Duodenal mucosa (tissue), 2 donors: ENCODE measurements around the gene PISD.

Experiments used
- H3K27ac ChIP-seq: one replicate; pipeline ENCODE4 v1.7.0; 2013; ENCODE audit warnings: low read depth, low read length
- H3K27me3 ChIP-seq, 2 donors: one replicate each; pipeline ENCODE4 v1.7.0; 2013; ENCODE audit warnings: low read length in 2 of 2, control low read depth in 1 of 2; ENCODE audit not compliant: insufficient read depth in 2 of 2, control insufficient read depth in 1 of 2
- H3K36me3 ChIP-seq, 2 donors: one replicate each; pipeline ENCODE4 v1.7.0; 2013; ENCODE audit warnings: low read length in 2 of 2, control low read depth in 1 of 2; ENCODE audit not compliant: insufficient read depth in 2 of 2, control insufficient read depth in 1 of 2
- H3K4me1 ChIP-seq, 2 donors: one replicate each; pipeline ENCODE4 v1.7.0; 2013; ENCODE audit warnings: low read length in 2 of 2, control low read depth in 1 of 2; ENCODE audit not compliant: insufficient read depth in 2 of 2, control insufficient read depth in 1 of 2
- H3K4me3 ChIP-seq, 2 donors: one replicate each; pipeline ENCODE4 v1.7.0; 2013; ENCODE audit warnings: low read length in 2 of 2, low read depth in 1 of 2
- H3K9ac ChIP-seq, 2 donors: one replicate each; pipeline ENCODE4 v1.7.0; 2013; ENCODE audit warnings: low read length in 2 of 2, low read depth in 1 of 2
- H3K9me3 ChIP-seq, 2 donors: one replicate each; pipeline ENCODE4 v1.7.0; 2013; ENCODE audit warnings: low read length in 2 of 2, control low read depth in 1 of 2; ENCODE audit not compliant: control insufficient read depth in 1 of 2

Gene PISD

DNA sequence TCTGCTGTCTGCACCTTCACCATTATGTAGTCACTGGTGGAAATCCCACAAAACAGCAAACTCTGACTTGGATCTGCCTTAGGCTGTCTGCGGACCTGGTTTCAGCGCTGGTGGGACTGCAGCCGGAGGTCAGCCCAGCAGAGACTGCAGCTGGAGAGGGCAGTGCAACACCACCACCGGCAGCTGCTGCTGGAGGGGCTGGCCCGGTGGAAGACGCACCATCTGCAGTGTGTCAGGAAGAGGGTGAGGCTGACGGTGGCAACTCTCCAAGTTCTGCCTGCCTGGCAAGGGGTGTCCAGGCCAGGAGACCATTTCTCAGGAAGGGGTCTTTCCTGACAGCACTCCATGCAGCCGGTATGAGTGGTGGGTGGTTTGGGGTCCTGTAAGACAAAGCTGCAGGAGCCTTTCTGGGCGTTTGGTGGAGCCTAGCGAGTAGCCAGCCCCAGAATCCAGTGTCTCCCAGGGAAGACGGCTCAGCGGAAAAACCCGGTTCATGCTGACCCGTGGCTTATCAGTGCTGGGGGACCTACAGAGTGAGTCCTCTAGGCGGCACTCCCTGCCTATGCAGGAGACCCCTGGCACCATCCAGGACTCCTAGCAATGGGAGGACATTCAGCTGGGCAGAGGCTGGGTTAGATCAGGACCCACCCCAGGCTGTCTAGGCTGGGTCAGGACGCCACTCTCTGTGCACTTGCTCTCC lies 50.8 kb downstream of the PISD start:
- no peaks in the 10 kb centered on the region for H3K27me3 ChIP-seq
- H3K4me3 ChIP-seq: no peak overlapping the region
- H3K9ac ChIP-seq: no peak overlapping the region
- no peaks in the 10 kb centered on the region for H3K9me3 ChIP-seq
- peaks cover 8 to 37% of the 10 kb centered on the region in 2 donors for H3K36me3 ChIP-seq
- no peak overlapping the region for H3K27ac ChIP-seq
- H3K4me1 ChIP-seq: peaks cover 21 to 25% of the 10 kb centered on the region in 2 donors

DNA sequence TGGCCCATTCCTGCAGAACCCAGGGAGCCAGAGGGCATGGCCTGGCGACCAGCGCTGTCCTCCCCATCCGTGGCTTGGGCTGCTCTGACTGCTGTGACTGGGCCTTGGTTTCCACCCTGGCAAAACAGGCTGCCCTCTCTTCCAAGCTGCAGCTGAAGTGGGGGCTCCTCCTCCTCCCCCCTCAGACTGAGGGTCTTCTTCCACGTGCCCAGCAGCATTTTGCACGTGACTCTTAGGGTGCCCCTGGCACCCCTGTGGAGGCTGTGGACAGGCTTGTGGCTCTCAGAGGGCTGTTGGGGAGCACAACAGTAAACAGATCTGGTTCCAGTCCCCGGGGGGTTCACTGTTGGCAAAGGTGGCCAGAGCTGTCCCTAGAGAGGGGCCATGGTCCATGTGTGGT lies 51.4 kb downstream of the PISD start:
- Histone ChIP-seq H3K4me3 (no peak overlapping the region), H3K9me3 (no peaks in the 10 kb centered on the region), H3K9ac (no peak overlapping the region), H3K4me1 (peaks cover 20 to 25% of the 10 kb centered on the region in 2 donors), H3K27ac (no peak overlapping the region), H3K36me3 (peaks cover 9 to 37% of the 10 kb centered on the region in 2 donors), H3K27me3 (no peaks in the 10 kb centered on the region)

DNA sequence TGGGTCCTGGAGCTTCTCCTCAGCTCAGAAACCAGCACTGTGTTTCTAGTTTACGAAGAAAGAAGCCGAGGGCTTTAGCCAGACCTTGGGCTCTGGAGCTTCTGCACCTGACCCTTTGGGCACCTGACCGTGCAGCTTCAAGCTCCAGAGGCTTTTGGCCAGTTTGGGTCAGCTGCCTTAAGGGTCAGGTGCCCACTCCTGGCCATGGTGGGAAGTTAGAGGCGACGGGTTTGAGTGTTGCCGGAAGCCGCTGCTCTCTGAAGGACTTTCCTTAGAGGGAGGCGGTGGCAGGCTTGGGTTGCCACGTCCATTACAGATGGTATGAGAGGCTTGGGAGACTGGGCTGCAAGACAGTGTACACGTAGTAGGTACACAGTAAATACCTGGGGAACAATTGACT lies 52.3 kb downstream of the PISD start:
- Histone ChIP-seq H3K36me3 (peaks cover 9 to 37% of the 10 kb centered on the region in 2 donors), H3K9me3 (no peaks in the 10 kb centered on the region), H3K4me1 (peaks cover 20 to 28% of the 10 kb centered on the region in 2 donors), H3K4me3 (no peak overlapping the region), H3K27ac (no peak overlapping the region), H3K9ac (no peak overlapping the region), H3K27me3 (no peaks in the 10 kb centered on the region)

DNA sequence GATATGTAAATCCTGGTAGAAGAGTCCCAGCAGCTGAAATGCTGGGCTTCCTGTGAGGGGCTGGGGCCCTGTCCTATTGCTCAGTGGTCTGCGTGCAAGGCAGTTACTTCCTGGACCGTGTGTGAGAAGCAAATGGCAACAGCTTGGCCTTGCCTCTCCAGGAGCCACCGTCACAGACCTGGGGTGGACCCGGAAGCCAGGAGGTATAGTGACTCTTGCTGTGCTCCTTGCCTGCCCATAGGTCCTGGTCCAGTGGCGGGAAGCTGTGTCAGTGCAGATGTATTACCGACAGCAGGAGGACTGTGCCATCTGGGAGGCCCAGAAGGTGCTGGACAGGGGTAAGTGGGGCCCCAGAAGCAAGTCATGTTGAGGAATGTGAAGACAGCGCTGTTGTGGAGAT lies 54.3 kb downstream of the PISD start:
- Histone ChIP-seq H3K9me3 (no peaks in the 10 kb centered on the region), H3K27me3 (no peaks in the 10 kb centered on the region), H3K36me3 (peaks cover 9 to 39% of the 10 kb centered on the region in 2 donors), H3K4me3 (no peak overlapping the region), H3K4me1 (peaks cover 16 to 17% of the 10 kb centered on the region in 2 donors), H3K9ac (no peak overlapping the region), H3K27ac (no peak overlapping the region)

DNA sequence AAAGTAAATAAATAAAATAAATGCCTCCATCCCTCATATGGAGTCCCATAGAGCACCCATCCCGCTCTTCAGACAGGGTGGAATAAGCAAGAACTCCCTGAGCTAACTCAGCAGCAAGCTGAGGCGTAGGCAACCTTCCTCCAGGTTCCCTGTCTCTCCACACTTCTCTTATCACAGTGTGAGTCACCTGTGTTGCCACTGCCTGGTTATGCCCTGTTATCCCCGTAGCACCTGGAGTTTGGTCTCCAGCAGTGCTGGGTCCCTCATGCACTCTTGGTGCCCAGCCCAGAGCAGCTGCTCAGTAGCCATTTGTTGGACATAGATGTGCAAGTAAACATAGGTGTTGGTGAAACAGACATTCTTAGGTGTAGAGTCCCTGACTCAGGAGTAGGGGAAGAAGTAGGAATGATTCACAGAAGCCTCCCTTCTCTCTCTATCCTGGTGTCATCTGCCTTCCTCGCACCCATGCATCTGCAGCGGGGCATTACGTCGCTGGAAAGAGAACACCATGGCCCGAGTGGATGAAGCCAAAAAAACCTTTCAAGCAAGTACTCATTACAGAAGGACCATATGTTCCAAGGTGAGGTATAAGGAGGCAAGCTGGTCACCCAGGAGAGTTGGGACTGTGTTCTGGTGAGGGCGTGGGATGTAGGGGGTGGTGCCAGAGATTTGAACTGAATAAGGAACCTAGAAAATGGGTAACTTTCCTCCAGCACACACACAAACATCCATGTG lies 56.0 kb downstream of the PISD start:
- H3K27ac ChIP-seq: no peak overlapping the region
- peaks cover 15 to 17% of the 10 kb centered on the region in 2 donors for H3K4me1 ChIP-seq
- H3K9ac ChIP-seq: no peak overlapping the region
- no peaks in the 10 kb centered on the region for H3K9me3 ChIP-seq
- H3K27me3 ChIP-seq: no peaks in the 10 kb centered on the region
- peaks cover 14 to 41% of the 10 kb centered on the region in 2 donors for H3K36me3 ChIP-seq
- H3K4me3 ChIP-seq: no peak overlapping the region

DNA sequence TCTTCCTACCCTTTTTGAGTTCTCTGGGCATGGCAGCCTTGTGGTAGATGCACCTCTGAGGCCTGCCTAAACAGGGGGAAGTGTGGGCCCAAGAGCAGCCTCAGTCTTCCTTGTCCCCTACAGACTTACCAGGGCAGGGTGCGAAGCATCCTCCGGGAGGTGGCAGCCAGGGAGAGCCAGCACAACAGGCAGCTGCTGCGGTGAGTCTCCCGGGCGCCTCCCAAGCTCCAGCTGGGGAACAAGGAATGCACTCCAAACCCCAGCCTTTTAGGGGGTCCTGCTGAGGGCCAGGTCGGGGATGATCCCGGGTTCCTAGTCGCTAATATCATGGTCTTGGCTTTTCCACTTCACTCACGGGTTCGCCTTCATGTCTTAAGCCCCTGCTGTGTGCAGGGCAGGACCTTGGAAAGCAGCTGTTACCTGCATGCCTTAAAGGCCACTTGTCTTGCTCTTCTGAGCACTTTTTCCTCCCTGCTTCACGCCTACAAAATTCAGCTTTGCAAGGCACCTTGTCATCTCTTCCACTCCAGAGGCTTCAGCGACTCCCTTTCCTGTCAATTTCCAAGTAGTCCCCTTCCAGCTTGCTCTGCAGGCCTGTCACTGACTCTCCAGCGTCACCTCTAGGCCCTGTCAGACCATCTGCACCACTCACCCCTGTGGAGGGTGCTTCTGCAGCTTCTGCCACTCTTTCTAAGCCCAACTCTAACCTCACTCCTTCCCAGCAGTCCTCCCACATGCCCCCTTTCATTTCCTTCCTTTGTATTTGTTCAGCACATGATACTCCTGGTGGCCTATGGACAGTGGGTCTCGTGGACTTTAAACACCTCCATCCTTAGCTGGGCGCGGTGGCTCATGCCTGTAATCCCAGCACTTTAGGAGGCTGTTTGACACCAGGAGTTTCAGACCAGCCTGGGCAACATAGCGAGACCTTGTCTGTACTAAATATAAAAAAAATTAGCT lies 57.0 kb downstream of the PISD start:
- H3K27ac ChIP-seq: no peak overlapping the region
- H3K4me3 ChIP-seq: no peak overlapping the region
- peaks cover 14 to 31% of the 10 kb centered on the region in 2 donors for H3K36me3 ChIP-seq

DNA sequence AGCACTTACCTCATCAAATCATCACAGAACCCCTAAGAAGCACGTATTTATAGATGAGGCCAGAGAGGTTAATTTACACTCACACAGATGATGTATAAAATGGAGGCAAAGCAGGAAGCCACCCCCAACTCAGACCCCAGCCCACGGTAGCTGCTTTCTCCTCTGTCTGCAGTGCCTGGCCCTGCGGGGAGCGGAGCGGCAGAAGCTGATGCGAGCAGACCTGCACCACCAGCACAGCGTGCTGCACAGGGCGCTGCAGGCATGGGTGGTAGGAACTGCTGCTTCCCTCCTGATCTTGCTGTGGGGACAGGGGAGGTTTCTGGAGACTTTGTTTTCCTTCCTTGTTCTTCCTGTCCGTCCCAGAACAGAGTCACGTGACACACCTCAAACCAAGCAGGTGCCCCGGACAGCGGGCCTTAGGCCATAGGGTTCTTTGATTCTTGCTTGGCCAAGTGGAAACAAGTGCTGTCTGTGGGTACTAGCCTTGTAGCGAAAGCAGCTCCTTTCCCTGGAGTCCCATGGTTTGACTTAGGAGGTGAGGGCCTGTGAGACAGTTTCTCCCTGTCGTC lies 57.8 kb downstream of the PISD start:
- Histone ChIP-seq H3K4me3 (no peak overlapping the region), H3K9me3 (no peaks in the 10 kb centered on the region), H3K27me3 (no peaks in the 10 kb centered on the region), H3K36me3 (peaks cover 14 to 29% of the 10 kb centered on the region in 2 donors), H3K27ac (no peak overlapping the region), H3K9ac (no peak overlapping the region), H3K4me1 (peaks cover 15 to 17% of the 10 kb centered on the region in 2 donors)

More for the DNA sequence above, 57.0 kb downstream of the PISD start:
- Histone ChIP-seq H3K4me1 (peaks cover 15 to 17% of the 10 kb centered on the region in 2 donors), H3K9ac (no peak overlapping the region), H3K9me3 (no peaks in the 10 kb centered on the region), H3K27me3 (no peaks in the 10 kb centered on the region)

DNA sequence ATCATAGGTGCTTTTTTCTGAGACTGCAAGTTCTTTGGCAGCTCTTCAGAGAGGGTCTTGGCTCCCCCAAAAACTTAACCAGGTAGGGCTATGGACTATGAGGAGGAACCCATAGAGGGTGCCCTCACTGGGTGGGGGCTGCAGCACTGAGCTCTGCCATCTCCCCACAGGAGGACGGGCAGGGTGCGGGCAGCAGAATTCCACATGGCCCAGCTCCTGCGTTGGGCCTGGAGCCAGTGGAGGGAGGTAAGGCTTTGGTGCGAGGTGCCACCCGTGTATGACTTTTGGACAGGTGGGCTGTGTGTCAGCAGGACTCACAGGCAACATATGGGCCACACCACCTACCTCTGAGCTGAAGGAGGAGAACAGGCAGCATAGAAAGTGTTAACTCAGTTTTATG lies 58.4 kb downstream of the PISD start:
- Histone ChIP-seq H3K4me3 (no peak overlapping the region), H3K9ac (no peak overlapping the region), H3K9me3 (no peaks in the 10 kb centered on the region), H3K27ac (no peak overlapping the region), H3K27me3 (no peaks in the 10 kb centered on the region), H3K4me1 (peaks cover 15 to 17% of the 10 kb centered on the region in 2 donors), H3K36me3 (peaks cover 14 to 29% of the 10 kb centered on the region in 2 donors)

DNA sequence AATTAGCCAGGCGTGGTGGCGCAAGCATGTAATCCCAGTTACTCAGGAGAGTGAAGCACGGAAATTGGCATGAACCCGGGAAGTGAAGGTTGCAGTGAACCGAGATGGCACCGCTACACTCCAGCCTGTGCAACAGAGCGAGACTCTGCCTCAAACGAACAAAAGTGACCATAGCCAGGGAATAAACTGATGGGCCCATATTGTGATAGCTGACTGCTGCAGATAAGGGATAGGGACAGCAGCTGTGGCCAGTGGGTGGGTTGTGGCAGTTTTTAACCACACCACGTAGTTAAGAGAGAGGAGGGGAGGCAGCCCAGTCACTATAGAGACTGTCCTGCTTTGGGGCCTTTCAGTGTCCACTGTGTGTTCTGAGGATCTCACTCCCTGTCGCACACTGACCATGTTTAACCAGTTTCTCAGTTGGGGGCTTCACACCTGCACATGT lies 58.9 kb downstream of the PISD start:
- H3K27me3 ChIP-seq: no peaks in the 10 kb centered on the region
- no peak overlapping the region for H3K9ac ChIP-seq
- no peak overlapping the region for H3K4me3 ChIP-seq
- peaks cover 15 to 17% of the 10 kb centered on the region in 2 donors for H3K4me1 ChIP-seq
- H3K36me3 ChIP-seq: peaks cover 11 to 26% of the 10 kb centered on the region in 2 donors
- no peaks in the 10 kb centered on the region for H3K9me3 ChIP-seq
- H3K27ac ChIP-seq: no peak overlapping the region
